Subcutaneous adipose tissue (tissue), 4 donors: ENCODE data around the gene RO60. TPM values are rescaled to one million over a fixed set of nuclear protein-coding genes. Genes with fewer than 3 reads are reported as not detected.

ENCODE experiments used
- total RNA-seq, 4 donors: library from RNA; depleted of rRNA; stranded (reverse); fragments of >200 nt; gene quantifications; one replicate each; pipeline ENCODE4 v1.1.0, GENCODE V29; 2016
- TF ChIP-seq, protein P1 (sequence below): fragments of 450-650 bp; IDR thresholded peaks from one replicate; pipeline ENCODE4 v1.5.1; 2016; ENCODE audit warnings: low read depth, mild to moderate bottlenecking, control low read depth, antibody characterized with exemption, moderate library complexity

Gene RO60
- total RNA-seq, 4 donors from 2014 or later = 65.1 to 120 (median 92.4) TPM

DNA sequence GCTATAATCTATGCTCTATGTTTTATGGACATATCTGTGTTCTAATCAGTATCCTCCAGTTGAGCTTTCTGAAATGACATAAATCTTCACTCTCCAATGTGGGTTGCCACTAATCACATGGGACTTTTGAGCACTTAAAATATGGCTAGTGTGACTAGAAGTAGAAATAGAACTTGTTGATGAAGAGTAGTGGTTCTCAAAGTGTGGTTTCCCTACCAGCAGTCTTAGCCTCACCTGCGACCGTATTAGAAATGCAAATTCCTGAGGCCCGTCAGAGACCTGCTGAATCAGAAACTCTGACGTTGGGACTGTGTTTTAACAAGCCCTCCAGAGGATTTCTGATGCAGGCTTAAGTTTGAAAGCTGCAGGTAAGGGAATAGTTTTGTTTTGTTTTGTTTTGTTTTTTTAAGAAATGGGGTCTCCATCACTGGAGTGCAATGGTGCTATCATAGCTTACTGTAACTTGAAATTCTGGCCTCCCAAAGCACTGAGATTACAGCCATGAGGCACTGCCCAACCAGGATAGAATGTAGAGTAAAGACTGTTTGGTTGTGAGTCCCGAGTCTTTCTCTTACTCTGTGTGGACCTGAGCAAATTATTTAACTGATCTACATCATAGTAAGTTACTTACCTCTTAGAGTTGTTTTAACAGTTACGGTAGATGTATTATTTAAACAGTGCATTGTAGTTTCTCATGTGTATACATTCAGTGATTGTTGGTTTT, 24.1 kb downstream of the RO60 start:
- TF ChIP-seq, protein P1, sequence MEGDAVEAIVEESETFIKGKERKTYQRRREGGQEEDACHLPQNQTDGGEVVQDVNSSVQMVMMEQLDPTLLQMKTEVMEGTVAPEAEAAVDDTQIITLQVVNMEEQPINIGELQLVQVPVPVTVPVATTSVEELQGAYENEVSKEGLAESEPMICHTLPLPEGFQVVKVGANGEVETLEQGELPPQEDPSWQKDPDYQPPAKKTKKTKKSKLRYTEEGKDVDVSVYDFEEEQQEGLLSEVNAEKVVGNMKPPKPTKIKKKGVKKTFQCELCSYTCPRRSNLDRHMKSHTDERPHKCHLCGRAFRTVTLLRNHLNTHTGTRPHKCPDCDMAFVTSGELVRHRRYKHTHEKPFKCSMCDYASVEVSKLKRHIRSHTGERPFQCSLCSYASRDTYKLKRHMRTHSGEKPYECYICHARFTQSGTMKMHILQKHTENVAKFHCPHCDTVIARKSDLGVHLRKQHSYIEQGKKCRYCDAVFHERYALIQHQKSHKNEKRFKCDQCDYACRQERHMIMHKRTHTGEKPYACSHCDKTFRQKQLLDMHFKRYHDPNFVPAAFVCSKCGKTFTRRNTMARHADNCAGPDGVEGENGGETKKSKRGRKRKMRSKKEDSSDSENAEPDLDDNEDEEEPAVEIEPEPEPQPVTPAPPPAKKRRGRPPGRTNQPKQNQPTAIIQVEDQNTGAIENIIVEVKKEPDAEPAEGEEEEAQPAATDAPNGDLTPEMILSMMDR = no peak

DNA sequence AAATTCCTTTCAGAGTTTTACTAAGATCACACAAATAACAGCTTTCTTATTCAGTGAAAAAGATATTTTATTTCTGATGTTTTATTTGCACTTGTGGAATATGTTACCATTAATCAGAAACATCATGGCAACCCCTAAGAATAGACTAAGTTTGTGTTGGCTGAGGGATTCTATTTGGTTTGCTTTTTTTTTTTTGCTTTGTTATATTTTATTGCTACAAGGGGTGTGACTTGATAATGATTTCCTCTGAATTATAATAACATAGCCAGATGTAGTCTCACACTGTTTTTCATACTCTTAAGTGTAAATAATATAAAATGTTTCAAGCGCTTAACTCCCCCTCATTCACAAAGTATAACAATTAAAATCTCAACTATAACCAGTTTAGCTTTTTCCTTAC, 25.9 kb downstream of the RO60 start:
- TF ChIP-seq, protein P1 = no peak

DNA sequence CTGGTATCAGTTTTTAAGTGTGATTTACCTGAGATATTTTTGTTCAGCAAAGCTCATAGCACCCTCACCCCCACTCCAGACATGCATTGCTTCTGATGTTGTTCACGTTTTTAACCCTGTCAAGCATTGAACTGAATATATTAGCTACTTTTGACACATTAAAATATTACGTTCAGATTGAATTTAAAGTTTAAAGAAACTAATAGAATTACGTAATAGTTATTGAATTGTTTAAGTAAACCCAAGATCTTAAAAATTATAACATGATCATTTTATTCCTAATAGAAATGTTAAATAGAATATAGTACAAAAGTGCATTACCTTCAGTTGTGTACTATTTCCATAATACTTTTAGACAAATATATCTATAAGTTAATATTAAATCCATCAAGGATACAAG, 26.9 kb downstream of the RO60 start:
- TF ChIP-seq, protein P1 = no peak

DNA sequence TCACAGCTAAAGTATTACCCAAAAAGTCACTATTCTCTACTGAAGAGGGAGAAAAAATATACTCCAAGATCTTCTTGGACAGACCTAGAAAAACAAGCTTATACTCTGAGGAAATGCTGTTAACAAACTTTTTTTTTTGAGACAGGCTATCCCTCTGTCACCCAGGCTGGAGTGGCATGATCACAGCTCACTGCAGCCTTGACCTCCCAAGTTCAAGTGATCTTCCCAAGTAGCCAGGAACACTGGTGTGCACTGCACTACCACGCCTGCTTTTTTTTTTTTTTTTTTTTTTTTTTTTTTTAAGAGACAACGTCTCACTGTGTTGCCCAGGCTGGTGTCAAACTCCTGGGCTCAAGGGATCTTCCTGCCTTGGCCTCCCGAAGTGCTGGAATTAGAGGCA, 28.5 kb downstream of the RO60 start:
- TF ChIP-seq, protein P1 = no peak

DNA sequence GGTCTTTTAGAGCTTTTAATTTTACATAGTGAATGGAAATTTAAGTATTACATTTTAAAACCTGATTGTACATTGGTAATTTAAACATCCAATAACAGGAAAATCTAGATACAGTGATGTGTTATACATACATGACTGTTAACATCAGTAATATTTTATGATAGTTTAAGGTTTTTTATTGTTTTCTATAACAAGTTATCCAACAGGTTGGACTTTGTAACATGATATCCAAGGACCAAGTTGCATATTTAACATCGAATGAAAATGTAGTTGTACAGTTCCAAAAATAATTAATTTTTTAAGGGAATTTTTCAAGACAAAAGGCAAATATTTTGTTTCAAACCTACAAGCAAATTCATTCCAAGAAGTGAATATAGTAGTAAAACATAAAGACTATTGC, 31.5 kb downstream of the RO60 start:
- TF ChIP-seq, protein P1 = no peak

DNA sequence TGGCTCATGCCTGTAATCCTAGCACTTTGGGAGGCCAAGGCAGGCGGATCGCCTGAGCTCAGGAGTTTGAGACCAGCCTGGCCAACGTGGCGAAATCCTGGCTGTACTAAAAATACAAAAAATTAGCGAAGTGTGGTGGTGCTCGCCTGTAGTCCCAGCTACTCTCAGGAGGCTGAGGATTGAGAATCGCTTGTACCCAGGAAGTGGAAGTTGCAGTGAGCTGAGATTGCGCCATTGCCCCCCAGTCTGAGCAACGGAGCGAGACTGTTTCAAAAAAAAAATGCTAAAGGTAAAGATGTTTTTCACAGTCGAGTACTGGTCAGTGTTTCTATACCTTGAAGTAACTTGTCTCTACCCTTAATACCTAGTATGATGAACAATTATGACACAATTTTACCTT, 34.7 kb downstream of the RO60 start:
- TF ChIP-seq, protein P1 = no peak

DNA sequence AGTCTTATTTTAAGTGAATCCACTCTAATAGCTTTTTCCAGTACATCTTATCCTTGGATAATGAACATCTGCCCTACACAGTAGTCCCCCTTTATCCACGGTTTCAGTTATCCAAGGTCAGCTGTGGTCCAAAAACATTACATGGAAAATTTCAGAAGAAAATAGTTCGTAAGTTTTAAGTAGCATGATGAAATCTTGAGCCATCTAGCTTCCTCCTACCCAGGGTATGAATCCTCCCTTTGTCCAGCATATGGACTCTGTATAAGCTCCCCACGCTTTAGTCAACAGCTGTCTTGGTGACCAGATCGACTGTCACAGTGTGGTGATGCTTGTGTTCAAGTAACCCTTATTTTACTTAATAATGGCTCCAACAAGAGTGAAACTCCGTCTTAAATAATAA, 43.2 kb downstream of the RO60 start:
- TF ChIP-seq, protein P1 = no peak
